Measurements from ENCODE around the gene SMC6.
A peak's percentile ranks its signal among the peaks of the same experiment; 100 is the strongest.

The SMC6 gene

GRCh38 chr2:17646838-17647701, 106.5 kb downstream of the SMC6 start:
- no peak for DNase-seq

DNA sequence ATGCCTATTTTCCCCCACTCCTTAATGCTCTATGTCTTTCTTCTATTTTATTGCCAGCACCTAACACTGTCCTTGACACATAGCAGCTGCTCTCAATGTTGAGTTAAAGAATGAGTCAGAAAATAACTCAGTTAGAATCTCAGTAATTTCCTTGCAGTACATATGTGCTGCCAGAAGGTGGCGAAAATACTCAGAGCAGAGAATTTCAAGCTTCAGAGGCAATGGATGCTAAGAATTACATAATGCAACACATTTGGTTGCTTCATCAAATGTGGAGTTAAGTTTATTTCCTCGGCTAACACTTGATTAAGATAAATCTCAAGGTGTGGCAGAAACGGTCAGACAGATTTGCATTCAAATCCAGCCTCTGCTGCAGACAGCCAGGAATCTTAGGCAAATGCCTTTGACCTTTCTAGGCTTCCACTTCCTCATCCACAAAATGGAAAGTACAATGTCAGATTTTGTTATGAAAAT, 107.5 kb downstream of the SMC6 start:
- peak in 1 of 2 experiments; percentile 55 for DNase-seq

DNA sequence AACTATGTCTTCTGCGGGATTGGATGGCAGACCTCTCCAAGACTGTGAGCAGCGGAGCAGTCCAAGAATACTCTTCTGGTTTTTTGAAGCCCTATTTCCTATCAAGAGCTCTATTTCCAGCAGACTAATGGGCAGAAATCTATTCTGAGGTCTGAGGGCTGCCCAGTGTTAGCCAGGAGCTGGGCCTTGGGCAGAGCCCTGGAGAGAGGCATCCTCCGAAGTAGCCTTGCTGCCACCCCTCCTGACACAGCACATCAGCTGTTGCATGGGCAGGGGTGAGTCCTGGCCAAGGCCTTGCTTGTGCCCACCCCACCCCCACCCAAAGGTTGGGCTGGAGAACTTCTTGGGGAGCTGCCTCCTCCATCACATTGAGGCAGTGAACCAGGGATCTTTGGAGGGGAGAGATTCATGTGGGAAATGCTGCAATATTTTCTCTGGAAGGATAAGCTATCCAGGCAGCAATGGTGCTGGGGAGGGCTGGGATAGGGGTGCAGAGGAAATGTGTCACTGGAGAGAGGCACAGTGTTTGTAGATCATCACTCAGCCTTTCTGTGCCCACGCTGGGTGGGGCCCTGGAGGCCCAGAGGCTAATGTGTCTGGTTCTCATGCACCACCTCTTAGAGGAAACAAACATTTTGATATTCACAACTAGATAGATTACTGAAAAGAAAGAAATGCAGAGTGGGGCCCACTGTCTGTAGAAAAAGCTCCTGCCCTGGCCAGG, 108.5 kb downstream of the SMC6 start:
- DNase-seq = no peak

GRCh38 chr2:17643031-17643615, 110.5 kb downstream of the SMC6 start:
- no peak for DNase-seq

DNA sequence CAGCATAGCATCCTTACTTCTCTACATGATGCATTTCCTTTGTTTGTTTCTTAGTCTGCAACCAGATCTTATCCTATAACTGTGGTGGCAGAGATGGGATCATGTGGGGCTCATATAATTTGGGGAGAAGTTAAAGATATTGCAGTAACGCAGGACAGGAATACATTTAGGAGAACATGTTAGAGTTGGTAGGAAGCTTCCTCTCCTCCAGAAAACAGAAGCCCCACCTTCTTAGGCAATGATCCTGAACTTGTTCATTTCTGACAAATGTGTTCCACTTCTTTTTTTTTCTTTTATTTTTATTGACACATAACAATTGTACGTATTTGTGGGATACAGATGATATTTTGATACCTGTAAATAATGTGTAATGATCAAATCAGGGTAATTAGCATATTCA, 113.2 kb downstream of the SMC6 start:
- no peak for DNase-seq

- DNase-seq = no peak
Measured at GRCh38 chr2:17638196-17638743, 115.3 kb downstream of the SMC6 start.

GRCh38 chr2:17637131-17637906, 116.3 kb downstream of the SMC6 start:
- DNase-seq = no peak

DNA sequence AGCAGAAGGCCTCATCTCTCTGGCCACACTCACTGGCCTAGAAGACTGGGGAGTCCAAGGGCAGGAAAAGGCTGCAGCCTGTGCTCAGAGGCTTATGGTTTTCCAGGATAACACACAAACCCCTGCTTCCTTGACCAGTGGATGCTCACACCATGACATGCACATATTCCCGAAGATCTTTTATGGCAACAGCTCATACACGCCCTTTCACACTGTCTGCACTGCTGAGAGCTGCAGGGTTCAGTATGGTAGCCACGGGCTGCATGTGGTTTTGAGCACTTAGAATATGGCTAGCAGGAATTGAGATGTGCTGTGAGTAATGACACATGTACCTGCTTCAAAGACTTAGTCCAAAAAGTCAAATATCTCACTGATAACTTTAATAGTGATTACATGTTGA, 117.4 kb downstream of the SMC6 start:
- no peak for DNase-seq

DNA sequence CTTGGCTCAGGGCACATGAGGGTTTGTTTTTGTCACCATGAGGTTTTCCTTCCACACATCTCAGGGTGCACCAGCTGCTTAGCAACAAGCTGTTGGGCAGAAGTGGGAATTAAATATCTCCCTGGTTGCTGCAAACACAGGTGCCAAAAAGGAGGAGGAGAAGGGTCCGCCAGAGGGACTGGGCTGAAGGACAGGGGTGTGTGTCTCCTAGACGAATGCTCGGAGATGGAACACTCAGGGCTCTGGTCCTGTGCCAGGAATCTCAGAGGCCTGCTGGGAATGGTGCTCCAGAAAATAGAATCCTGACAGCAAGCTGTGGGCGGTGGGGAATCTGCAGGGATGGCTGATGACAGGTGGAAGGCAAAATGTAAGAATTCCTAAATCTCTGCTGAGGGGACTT, 118.6 kb downstream of the SMC6 start:
- DNase-seq = peak; percentile 7 to 45

DNA sequence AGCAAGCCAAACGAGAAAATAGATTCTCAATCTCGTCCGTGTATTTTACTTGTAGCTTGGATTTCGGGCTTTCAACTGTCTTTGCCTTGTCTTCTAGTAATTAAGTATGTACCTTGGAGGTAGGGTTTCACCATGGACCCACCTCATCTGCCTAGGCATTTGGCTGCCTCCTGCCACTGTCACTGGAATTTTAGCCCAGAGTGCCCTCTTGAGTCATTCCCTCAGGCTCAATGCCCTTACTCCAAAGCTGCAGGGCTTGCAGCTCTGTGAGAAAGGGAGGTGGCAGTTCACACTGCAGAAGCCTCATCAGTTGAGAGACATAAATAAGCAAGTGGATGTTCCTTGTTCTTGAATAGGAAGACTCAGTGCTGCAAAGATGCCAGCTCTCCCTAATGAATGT, 123.5 kb downstream of the SMC6 start:
- no peak for DNase-seq

- no peak for DNase-seq
Measured at GRCh38 chr2:17628349-17629261, 125.0 kb downstream of the SMC6 start.

DNA sequence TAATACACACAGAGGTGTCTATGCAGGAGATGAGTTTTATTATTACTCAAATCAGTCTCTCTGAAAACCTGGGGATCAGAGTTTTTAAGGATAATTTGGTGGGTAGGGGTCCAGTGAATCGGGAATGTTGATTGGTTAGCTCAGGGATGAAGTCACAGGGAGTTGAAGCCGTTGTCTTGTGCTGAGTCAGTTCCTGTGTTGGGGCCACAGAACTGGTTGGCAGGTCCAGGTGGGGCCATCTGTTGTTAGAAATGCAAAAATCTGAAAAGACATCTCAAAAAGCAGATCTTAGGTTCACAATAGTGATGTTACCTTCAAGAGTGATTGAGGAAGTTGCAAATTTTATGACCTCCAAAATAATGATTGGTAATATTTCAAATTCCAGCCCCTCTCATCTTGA, 126.2 kb downstream of the SMC6 start:
- DNase-seq = no peak

DNA sequence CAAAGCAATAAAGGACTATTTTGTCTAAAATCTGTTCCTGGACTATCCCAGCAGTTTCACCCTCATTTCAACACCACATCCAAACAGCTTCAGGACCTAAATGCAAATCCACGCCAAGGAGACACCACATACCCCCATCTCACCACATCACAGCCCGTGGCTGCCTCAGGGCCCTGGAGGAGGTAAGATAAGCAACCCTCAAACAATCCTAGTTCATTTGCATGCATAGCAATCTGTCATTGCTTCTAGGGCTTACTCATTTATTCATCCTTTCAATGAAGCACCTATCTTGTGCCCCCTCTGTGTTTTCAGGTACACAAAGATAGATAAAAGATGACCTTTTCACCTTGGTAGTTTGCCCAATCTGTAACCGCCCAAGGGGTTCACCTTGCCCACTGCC, 126.6 kb downstream of the SMC6 start:
- DNase-seq = no peak

DNA sequence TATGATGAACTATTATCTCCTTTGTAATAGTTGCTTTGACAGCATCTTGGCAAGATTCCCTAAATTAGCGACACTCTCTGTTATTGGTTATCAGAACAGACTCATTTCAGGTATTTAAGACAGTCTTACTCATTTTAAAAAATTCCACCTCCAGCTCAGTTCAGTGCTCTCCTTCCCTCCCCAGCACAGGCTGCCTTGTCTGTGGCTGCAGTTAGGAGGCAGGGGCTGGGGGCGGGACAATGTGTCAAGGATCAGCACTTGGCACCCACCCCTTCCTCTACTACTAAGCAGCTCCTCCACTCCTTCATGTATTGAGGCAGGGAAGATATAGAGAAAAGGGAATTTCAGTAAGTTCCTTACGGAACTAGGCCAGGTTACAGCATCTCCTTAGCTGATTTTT, 128.2 kb downstream of the SMC6 start:
- no peak for DNase-seq

GRCh38 chr2:17621781-17622180, 131.8 kb downstream of the SMC6 start:
- no peak for DNase-seq

DNA sequence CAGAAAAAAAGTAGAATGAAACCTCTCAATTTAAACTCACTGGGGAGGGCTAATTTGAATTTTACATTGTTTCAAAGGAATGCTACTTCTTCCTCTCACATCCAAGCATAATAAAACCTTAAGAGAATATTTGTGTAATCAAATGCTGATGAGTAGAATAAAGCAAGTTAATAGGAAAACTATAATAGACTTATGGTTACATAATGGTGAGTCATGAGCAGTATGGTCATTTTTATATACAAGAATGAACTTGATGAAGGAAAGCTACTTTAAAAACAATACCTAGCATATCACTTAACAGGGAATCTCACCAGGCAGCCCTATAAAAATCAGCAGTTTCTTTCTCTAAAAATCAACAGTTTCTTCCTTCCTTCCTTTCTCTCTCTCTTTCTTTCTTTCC, 132.8 kb downstream of the SMC6 start:
- no peak for DNase-seq

- DNase-seq = peak; percentile 38 to 65
Measured at GRCh38 chr2:17620280-17620679, 133.3 kb downstream of the SMC6 start.

GRCh38 chr2:17617955-17618354, 135.7 kb downstream of the SMC6 start:
- DNase-seq = no peak

GRCh38 chr2:17617516-17617915, 136.1 kb downstream of the SMC6 start:
- peak in 1 of 2 experiments; percentile 44 for DNase-seq

DNA sequence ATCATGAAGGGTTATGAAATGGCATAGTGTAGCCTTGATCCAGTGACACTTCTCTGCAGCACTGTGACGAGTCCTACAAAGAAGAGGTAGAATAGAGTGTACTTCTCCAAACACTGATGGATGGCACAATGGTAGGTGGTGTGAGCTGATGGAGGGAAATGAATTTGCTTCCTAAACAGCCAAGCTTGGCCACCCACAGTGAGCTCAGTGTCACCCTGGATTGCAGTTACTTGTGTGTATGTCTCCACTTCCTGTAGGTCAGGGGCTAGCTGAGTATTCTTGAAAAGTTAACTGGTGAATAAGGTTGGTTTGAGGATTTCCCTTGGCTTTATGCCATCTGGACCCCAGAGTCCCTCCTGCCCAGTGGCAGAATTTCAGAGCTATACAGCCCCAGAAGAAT, 137.2 kb downstream of the SMC6 start:
- no peak for DNase-seq

- no peak for DNase-seq
Measured at GRCh38 chr2:17615728-17616351, 137.8 kb downstream of the SMC6 start.

Data from NCI-H524 (cell line).